Measurements from ENCODE around the gene DUSP8.

The DUSP8 gene

GRCh38 chr11:1549338-1550330, 22.4 kb downstream of the DUSP8 start:
- Mint-ChIP-seq H3K4me3 (no peak overlapping the region), H3K9me3 (no peaks in the 10 kb centered on the region), H3K4me1 (no peaks in the 10 kb centered on the region), H3K27me3 (peaks cover 32% of the 10 kb centered on the region), H3K36me3 (ENCODE audit: insufficient read depth) (peaks cover 3% of the 10 kb centered on the region), H3K27ac (ENCODE audit: low read depth) (peak overlapping the region; percentile 41)
- DNase-seq (ENCODE audit: low spot score in 2 of 2) (no peak), ATAC-seq (replicated peaks; ENCODE audit: extremely low read depth, poor library complexity, severe bottlenecking) (no peak)

GRCh38 chr11:1548221-1549070, 23.6 kb downstream of the DUSP8 start:
- H3K27me3 Mint-ChIP-seq = peaks cover 32% of the 10 kb centered on the region
- ATAC-seq (replicated peaks; ENCODE audit: extremely low read depth, poor library complexity, severe bottlenecking) = no peak
- no peak for DNase-seq (ENCODE audit: low spot score in 2 of 2)
- H3K4me1 Mint-ChIP-seq = no peaks in the 10 kb centered on the region
- H3K27ac Mint-ChIP-seq (ENCODE audit: low read depth) = no peak overlapping the region
- H3K4me3 Mint-ChIP-seq = peak overlapping the region; percentile 41
- peaks cover 3% of the 10 kb centered on the region for H3K36me3 Mint-ChIP-seq (ENCODE audit: insufficient read depth)
- no peaks in the 10 kb centered on the region for H3K9me3 Mint-ChIP-seq

- peaks cover 32% of the 10 kb centered on the region for H3K27me3 Mint-ChIP-seq
- no peaks in the 10 kb centered on the region for H3K9me3 Mint-ChIP-seq
- no peak overlapping the region for H3K27ac Mint-ChIP-seq (ENCODE audit: low read depth)
- no peaks in the 10 kb centered on the region for H3K36me3 Mint-ChIP-seq (ENCODE audit: insufficient read depth)
- H3K4me3 Mint-ChIP-seq = peak overlapping the region; percentile 51
- H3K4me1 Mint-ChIP-seq = no peaks in the 10 kb centered on the region
- ATAC-seq (replicated peaks; ENCODE audit: extremely low read depth, poor library complexity, severe bottlenecking) = no peak
- no peak for DNase-seq (ENCODE audit: low spot score in 2 of 2)
Measured at GRCh38 chr11:1547467-1548098, 24.5 kb downstream of the DUSP8 start.

DNA sequence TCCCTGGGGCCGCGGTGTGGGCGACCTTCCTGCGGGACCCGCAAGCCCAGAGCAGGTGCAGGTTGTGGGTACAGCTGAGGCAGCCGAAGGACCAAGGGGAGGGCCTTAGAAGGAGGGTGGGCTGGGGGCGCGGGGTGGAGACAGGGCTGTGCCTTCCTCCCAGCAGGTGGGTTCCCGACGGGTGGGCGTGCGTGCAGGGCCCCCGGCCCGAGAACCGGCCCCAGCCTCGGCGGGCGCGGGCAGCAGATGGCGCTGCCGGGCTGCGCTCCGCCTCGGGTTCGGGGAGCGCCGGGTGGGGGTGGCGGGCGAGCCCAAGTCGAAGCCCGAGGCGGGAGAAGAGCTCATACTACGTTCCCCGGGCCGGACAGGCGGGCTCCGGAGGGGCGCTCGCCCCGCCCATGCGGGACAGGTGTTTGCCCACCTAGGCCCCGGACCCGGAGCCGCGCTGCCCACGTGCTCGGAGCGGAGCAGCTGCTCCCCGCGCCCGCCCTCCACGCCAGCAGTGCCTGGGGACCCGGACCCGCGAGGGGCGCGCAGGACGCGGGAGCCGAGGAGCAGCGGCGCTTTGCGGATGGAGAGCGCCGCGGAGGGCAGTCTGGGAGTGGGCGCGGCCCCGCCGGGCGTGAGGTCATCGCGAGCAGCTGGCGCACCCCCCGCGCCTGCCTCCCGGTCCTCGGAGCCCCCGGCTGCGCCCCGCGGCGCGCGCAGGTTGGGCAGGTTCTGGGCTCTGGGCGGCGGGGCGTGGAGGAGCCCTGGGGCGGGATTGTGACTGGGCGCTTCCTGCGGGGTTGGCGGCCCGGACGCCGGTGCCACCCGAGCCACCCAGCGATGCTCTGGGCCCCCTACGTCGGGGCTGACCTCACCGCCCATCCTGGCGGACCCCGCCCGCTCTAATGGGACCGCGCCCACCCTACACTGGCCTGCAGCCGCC, 25.3 kb downstream of the DUSP8 start:
- DNase-seq (ENCODE audit: low spot score in 2 of 2) (no peak), ATAC-seq (replicated peaks; ENCODE audit: extremely low read depth, poor library complexity, severe bottlenecking) (peak; percentile 73)
- H3K4me3 Mint-ChIP-seq = peak overlapping the region; percentile 51
- H3K36me3 Mint-ChIP-seq (ENCODE audit: insufficient read depth) = no peaks in the 10 kb centered on the region
- H3K4me1 Mint-ChIP-seq = no peaks in the 10 kb centered on the region
- no peak overlapping the region for H3K27ac Mint-ChIP-seq (ENCODE audit: low read depth)
- H3K27me3 Mint-ChIP-seq = peaks cover 32% of the 10 kb centered on the region
- no peaks in the 10 kb centered on the region for H3K9me3 Mint-ChIP-seq

- Mint-ChIP-seq H3K4me1 (no peaks in the 10 kb centered on the region), H3K4me3 (peak overlapping the region; percentile 45), H3K27me3 (peaks cover 32% of the 10 kb centered on the region), H3K36me3 (ENCODE audit: insufficient read depth) (no peaks in the 10 kb centered on the region), H3K27ac (ENCODE audit: low read depth) (no peak overlapping the region), H3K9me3 (no peaks in the 10 kb centered on the region)
- DNase-seq (ENCODE audit: low spot score in 2 of 2) (no peak), ATAC-seq (replicated peaks; ENCODE audit: extremely low read depth, poor library complexity, severe bottlenecking) (no peak)
Measured at GRCh38 chr11:1546077-1546535, 26.0 kb downstream of the DUSP8 start.

DNA sequence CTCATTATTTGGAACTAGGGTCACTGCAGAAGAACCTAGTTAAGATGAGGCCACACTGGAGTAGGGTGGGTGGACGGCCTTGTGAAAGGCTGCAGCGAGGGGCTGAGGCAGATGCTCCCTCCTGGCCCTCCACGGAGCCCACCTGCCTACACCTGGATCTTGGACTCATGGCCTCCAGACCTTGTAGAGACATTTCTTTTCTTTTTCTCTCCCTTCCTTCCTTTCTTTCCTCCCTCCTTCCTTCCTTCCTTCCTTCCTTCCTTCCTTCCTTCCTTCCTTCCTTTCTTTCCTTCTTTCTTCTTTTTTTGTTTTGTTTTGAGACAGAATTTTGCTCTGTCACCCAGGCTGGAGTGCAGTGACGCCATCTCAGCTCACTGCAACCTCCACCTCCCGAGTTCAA, 26.6 kb downstream of the DUSP8 start:
- ATAC-seq (replicated peaks; ENCODE audit: extremely low read depth, poor library complexity, severe bottlenecking) = no peak
- Mint-ChIP-seq H3K9me3 (no peaks in the 10 kb centered on the region), H3K27ac (ENCODE audit: low read depth) (no peak overlapping the region), H3K36me3 (ENCODE audit: insufficient read depth) (peaks cover 1% of the 10 kb centered on the region), H3K4me3 (no peak overlapping the region), H3K27me3 (peaks cover 32% of the 10 kb centered on the region), H3K4me1 (no peaks in the 10 kb centered on the region)
- no peak for DNase-seq (ENCODE audit: low spot score in 2 of 2)

DNA sequence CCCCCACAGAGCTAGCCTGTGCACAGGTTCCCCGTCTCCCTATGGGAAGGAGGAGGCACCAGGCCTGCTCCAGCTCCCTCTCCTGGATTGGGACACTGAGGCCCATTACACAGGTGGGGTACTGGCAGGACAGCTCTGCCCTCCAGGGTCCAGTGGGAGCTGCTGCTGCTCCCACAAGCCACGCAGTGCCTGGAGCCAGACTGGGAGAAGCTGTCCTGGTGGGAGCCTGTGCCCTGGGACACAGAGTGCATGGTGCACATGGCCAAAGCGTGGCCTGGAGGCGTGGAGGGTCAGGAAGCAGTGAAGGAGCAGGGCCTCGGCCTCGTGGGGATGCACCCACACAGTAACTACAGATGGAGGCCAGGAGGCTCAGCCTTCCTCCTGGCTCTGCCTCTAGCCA, 27.5 kb downstream of the DUSP8 start:
- peaks cover 1% of the 10 kb centered on the region for H3K36me3 Mint-ChIP-seq (ENCODE audit: insufficient read depth)
- peaks cover 28% of the 10 kb centered on the region for H3K27me3 Mint-ChIP-seq
- no peaks in the 10 kb centered on the region for H3K4me1 Mint-ChIP-seq
- ATAC-seq (replicated peaks; ENCODE audit: extremely low read depth, poor library complexity, severe bottlenecking) (no peak), DNase-seq (ENCODE audit: low spot score in 2 of 2) (no peak)
- H3K9me3 Mint-ChIP-seq = no peaks in the 10 kb centered on the region
- no peak overlapping the region for H3K27ac Mint-ChIP-seq (ENCODE audit: low read depth)
- H3K4me3 Mint-ChIP-seq = no peak overlapping the region

GRCh38 chr11:1543606-1544263, 28.3 kb downstream of the DUSP8 start:
- no peak for DNase-seq (ENCODE audit: low spot score in 2 of 2)
- peaks cover 20% of the 10 kb centered on the region for H3K27me3 Mint-ChIP-seq
- no peak overlapping the region for H3K4me3 Mint-ChIP-seq
- no peak overlapping the region for H3K27ac Mint-ChIP-seq (ENCODE audit: low read depth)
- no peak for ATAC-seq (replicated peaks; ENCODE audit: extremely low read depth, poor library complexity, severe bottlenecking)
- no peaks in the 10 kb centered on the region for H3K4me1 Mint-ChIP-seq
- no peaks in the 10 kb centered on the region for H3K9me3 Mint-ChIP-seq
- H3K36me3 Mint-ChIP-seq (ENCODE audit: insufficient read depth) = peaks cover 1% of the 10 kb centered on the region

- DNase-seq (ENCODE audit: low spot score in 2 of 2) (no peak), ATAC-seq (replicated peaks; ENCODE audit: extremely low read depth, poor library complexity, severe bottlenecking) (no peak)
- Mint-ChIP-seq H3K4me1 (no peaks in the 10 kb centered on the region), H3K4me3 (no peak overlapping the region), H3K36me3 (ENCODE audit: insufficient read depth) (peaks cover 1% of the 10 kb centered on the region), H3K27me3 (peaks cover 16% of the 10 kb centered on the region), H3K27ac (ENCODE audit: low read depth) (no peak overlapping the region), H3K9me3 (no peaks in the 10 kb centered on the region)
Measured at GRCh38 chr11:1542267-1542666, 29.8 kb downstream of the DUSP8 start.

DNA sequence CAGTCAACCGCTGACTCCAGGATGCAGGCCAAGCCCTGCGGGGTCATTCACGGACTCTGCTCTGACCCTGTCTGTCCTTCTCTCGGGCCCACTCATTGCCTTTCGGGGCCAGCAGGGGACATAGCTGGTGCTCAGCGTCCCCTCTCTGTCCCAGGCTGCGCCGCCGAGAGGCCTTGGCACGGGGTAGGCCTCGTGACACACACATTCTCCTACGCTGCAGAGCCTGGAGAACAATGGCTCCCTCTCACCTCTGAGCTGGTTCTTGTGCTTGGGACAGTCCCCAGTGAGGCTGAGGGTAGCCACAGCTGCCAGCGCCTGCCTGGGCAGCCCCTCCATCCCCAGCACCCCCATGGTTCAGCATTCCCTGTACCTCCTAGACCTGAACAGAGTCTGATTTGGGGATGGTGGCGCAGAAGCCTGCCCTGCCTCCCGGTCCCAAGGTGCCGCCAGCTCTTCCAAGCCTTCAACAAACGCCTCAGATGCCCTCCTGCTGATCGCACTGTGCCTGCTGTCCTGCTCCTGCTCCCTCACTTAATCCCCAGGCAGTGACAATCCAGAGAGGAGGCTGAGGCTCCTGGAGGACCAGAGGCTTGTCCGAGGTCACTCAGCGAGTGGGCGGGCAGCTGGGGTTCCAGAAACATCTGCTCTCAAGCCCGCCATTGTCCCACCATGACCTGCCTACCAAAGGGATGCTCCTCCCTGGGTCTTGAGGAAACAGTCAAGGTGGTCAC, 30.4 kb downstream of the DUSP8 start:
- Mint-ChIP-seq H3K27me3 (peaks cover 16% of the 10 kb centered on the region), H3K4me3 (no peak overlapping the region), H3K9me3 (no peaks in the 10 kb centered on the region), H3K36me3 (ENCODE audit: insufficient read depth) (peaks cover 2% of the 10 kb centered on the region), H3K27ac (ENCODE audit: low read depth) (no peak overlapping the region), H3K4me1 (no peaks in the 10 kb centered on the region)
- ATAC-seq (replicated peaks; ENCODE audit: extremely low read depth, poor library complexity, severe bottlenecking) (no peak), DNase-seq (ENCODE audit: low spot score in 2 of 2) (no peak)

DNA sequence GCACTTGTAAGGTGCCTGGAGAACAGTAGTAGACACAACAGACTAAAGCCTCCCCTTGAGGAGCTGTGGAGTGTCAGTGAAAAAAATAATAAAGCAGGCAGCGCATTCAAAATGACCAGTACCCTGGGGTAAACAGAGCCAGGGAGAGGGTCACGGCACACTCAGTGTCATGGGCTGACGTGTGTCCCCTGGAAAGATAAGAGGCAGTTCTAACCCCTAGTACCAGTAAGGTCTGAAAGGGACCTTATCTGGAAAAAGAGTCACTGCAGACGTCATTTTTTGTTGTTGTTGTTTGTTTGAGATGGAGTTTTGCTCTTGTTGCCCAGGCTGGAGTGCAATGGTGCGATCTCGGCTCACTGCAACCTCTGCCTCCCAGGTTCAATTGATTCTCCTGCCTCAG, 32.0 kb downstream of the DUSP8 start:
- Mint-ChIP-seq H3K4me1 (peaks cover 11% of the 10 kb centered on the region), H3K36me3 (ENCODE audit: insufficient read depth) (peaks cover 6% of the 10 kb centered on the region), H3K9me3 (no peaks in the 10 kb centered on the region), H3K27me3 (peaks cover 3% of the 10 kb centered on the region), H3K4me3 (no peak overlapping the region), H3K27ac (ENCODE audit: low read depth) (no peak overlapping the region)
- DNase-seq (ENCODE audit: low spot score in 2 of 2) (no peak), ATAC-seq (replicated peaks; ENCODE audit: extremely low read depth, poor library complexity, severe bottlenecking) (no peak)

All from central memory CD8-positive, alpha-beta T cell (primary cell).